DOHH2 (cell line): ENCODE results near the gene PEAK1.

Source experiments
- H3F3A ChIP-seq: fragments of 200-600 bp; sonication (generic), shearing (Covaris generic); 2 replicates; pipeline ENCODE4 v1.6.0; 2016; ENCODE audit warnings: antibody characterized with exemption, mild to moderate bottlenecking; ENCODE audit not compliant: control insufficient read depth, insufficient read depth
- H3K27ac ChIP-seq: fragments of 200-600 bp; sonication (generic); 2 replicates; pipeline ENCODE4 v1.5.1; 2014; ENCODE audit warnings: low read depth, mild to moderate bottlenecking, low read length, moderate library complexity
- H3K27me3 ChIP-seq: fragments of 200-600 bp; sonication (generic); 2 replicates; pipeline ENCODE4 v1.6.1; 2014; ENCODE audit warnings: mild to moderate bottlenecking, low read length, mixed read lengths; ENCODE audit not compliant: control insufficient read depth
- H3K36me3 ChIP-seq: fragments of 200-600 bp; sonication (generic); 2 replicates; pipeline ENCODE4 v1.6.1; 2014; ENCODE audit warnings: mild to moderate bottlenecking, low read length, moderate library complexity, mixed read lengths; ENCODE audit not compliant: control insufficient read depth
- H3K4me1 ChIP-seq: fragments of 200-600 bp; sonication (generic); 2 replicates; pipeline ENCODE4 v1.6.1; 2014; ENCODE audit warnings: mild to moderate bottlenecking, low read length, mixed read lengths; ENCODE audit not compliant: control insufficient read depth
- H3K4me2 ChIP-seq: fragments of 200-600 bp; sonication (generic); 2 replicates; pipeline ENCODE4 v1.6.0; 2014; ENCODE audit warnings: mild to moderate bottlenecking, low read length, moderate library complexity
- H3K4me3 ChIP-seq: fragments of 200-600 bp; sonication (generic); 2 replicates; pipeline ENCODE4 v1.5.1; 2014; ENCODE audit warnings: mild to moderate bottlenecking, low read length, mixed read lengths
- H3K79me2 ChIP-seq: fragments of 200-600 bp; sonication (generic); 2 replicates; pipeline ENCODE4 v1.6.1; 2014; ENCODE audit warnings: mild to moderate bottlenecking, low read length, mixed read lengths; ENCODE audit not compliant: control insufficient read depth
- H3K9me2 ChIP-seq: fragments of 200-600 bp; sonication (generic); replicated peaks from 2 replicates; pipeline ENCODE4 v1.6.1; 2014; ENCODE audit warnings: mild to moderate bottlenecking, low read length, mixed read lengths; ENCODE audit not compliant: control insufficient read depth
- H3K9me3 ChIP-seq: fragments of 200-600 bp; sonication (generic); 2 replicates; pipeline ENCODE4 v1.6.1; 2014; ENCODE audit warnings: antibody characterized with exemption, low read length, mixed read lengths; ENCODE audit not compliant: control insufficient read depth, insufficient read depth
- H4K20me1 ChIP-seq: fragments of 200-600 bp; sonication (generic); 2 replicates; pipeline ENCODE4 v1.6.0; 2014; ENCODE audit warnings: low read depth, mild to moderate bottlenecking, antibody characterized with exemption, low read length, moderate library complexity; ENCODE audit not compliant: control insufficient read depth, insufficient read depth
- EZH2phosphoT487 ChIP-seq: fragments of 200-600 bp; sonication (generic); IDR thresholded peaks from 2 replicates; pipeline ENCODE4 v1.6.1; 2017; ENCODE audit warnings: borderline replicate concordance, mild to moderate bottlenecking, antibody characterized with exemption, low read length, moderate library complexity, mixed read lengths
- TF ChIP-seq, protein P1 (sequence below): fragments of 200-600 bp; sonication (generic); IDR thresholded peaks from one replicate; pipeline ENCODE4 v1.5.1; 2014; ENCODE audit warnings: antibody characterized with exemption, mild to moderate bottlenecking, low read depth, low read length; ENCODE audit not compliant: poor library complexity, severe bottlenecking

PEAK1 gene

DNA sequence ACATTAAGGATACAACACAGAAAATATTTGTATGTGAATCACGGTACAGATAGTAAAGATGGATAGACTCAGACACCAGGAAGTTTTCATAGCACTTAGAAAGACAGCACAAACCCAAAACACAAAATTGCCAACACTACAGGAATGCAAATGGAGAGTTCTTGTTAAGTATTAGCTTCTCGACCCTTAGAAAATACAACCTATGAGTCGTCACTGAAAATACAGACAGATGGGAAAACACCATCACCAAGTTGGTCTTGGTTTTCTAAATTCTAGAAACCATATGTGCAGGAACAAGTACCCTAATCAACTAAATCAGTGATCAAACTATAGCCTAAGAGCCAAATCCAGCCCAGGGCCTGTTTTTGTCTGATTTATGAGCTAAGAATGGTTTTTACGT lies 50.7 kb downstream of the PEAK1 start:
- Histone ChIP-seq H3K4me2 (no peak overlapping the region), H3K9me3 (no peaks in the 10 kb centered on the region), H3K36me3 (no peaks in the 10 kb centered on the region), H4K20me1 (no peaks in the 10 kb centered on the region), H3K27ac (no peak overlapping the region), H3F3A (no peaks in the 10 kb centered on the region), H3K27me3 (no peaks in the 10 kb centered on the region), H3K4me3 (no peak overlapping the region), H3K9me2 (no peaks in the 10 kb centered on the region), H3K79me2 (no peaks in the 10 kb centered on the region), H3K4me1 (no peaks in the 10 kb centered on the region)
- TF ChIP-seq, protein P1, sequence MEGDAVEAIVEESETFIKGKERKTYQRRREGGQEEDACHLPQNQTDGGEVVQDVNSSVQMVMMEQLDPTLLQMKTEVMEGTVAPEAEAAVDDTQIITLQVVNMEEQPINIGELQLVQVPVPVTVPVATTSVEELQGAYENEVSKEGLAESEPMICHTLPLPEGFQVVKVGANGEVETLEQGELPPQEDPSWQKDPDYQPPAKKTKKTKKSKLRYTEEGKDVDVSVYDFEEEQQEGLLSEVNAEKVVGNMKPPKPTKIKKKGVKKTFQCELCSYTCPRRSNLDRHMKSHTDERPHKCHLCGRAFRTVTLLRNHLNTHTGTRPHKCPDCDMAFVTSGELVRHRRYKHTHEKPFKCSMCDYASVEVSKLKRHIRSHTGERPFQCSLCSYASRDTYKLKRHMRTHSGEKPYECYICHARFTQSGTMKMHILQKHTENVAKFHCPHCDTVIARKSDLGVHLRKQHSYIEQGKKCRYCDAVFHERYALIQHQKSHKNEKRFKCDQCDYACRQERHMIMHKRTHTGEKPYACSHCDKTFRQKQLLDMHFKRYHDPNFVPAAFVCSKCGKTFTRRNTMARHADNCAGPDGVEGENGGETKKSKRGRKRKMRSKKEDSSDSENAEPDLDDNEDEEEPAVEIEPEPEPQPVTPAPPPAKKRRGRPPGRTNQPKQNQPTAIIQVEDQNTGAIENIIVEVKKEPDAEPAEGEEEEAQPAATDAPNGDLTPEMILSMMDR = no peak
- no peak for TF ChIP-seq EZH2phosphoT487

DNA sequence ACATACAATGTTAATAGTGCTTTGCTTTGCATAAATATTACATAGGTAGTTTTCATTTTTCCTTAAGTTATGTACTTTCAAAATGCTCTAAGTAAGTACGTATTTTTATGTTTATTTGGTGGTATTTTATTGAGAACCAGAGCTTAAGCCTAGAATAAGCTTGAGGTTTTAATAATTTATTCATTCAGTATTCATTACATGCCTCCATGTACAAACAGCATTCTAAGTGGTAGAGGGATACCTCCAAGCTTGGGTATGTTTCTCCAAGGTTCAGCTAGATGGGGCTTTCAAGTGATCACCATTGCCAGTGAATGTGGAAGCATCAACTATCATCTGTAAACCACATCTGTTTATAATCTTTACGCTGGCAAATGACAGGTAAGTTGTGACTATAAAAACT lies 52.3 kb downstream of the PEAK1 start:
- Histone ChIP-seq H4K20me1 (no peaks in the 10 kb centered on the region), H3K36me3 (no peaks in the 10 kb centered on the region)

GRCh38 chr15:77361456-77361855 lies 58.4 kb downstream of the PEAK1 start:
- no peak for TF ChIP-seq EZH2phosphoT487
- TF ChIP-seq, protein P1 = no peak
- H3K4me1 ChIP-seq = no peaks in the 10 kb centered on the region
- no peaks in the 10 kb centered on the region for H3K79me2 ChIP-seq
- H3K4me3 ChIP-seq = no peak overlapping the region
- H3K27me3 ChIP-seq = no peaks in the 10 kb centered on the region
- H3K27ac ChIP-seq = no peak overlapping the region
- no peak overlapping the region for H3K4me2 ChIP-seq
- H3K9me3 ChIP-seq = no peaks in the 10 kb centered on the region
- no peaks in the 10 kb centered on the region for H3K36me3 ChIP-seq
- no peaks in the 10 kb centered on the region; the same call in 1 of the 2 replicates for H3F3A ChIP-seq
- no peaks in the 10 kb centered on the region for H3K9me2 ChIP-seq
- H4K20me1 ChIP-seq = no peaks in the 10 kb centered on the region

More for the DNA sequence above, 52.3 kb downstream of the PEAK1 start:
- Histone ChIP-seq H3K9me2 (no peaks in the 10 kb centered on the region), H3K27ac (no peak overlapping the region), H3K4me2 (no peak overlapping the region), H3K4me1 (no peaks in the 10 kb centered on the region), H3K4me3 (no peak overlapping the region), H3K27me3 (no peaks in the 10 kb centered on the region), H3K79me2 (no peaks in the 10 kb centered on the region), H3F3A (no peaks in the 10 kb centered on the region), H3K9me3 (no peaks in the 10 kb centered on the region)
- TF ChIP-seq EZH2phosphoT487 = no peak
- TF ChIP-seq, protein P1 = no peak
